OCI-LY7 (cell line): ENCODE measurements around the gene DISC1. TPM values are rescaled to one million over a fixed set of nuclear protein-coding genes. Genes with fewer than 3 reads are reported as not detected.

Source experiments
- BruUV-seq: library from RNA; stranded (reverse); fragments of 400-500 nt; replicated peaks from 2 replicates; lab custom pipeline; 2021; lab: Mats Ljungman, UMichigan
- CTCF ChIA-PET: fragments of 300-600 bp; sonication (Branson Sonifier 250); formaldehyde crosslinking; loops from one replicate; lab custom pipeline; 2022; ENCODE audit warnings: antibody characterized with exemption; ENCODE audit not compliant: unreplicated experiment; lab: Charles Lee
- POLR2A ChIA-PET: fragments of 300-600 bp; sonication (Branson Sonifier 250); formaldehyde crosslinking; loops from one replicate; lab custom pipeline; 2022; ENCODE audit warnings: antibody characterized with exemption; lab: Charles Lee
- DNase-seq: peaks from one replicate; pipeline ENCODE4 v3.0.0-alpha.2; 2015; ENCODE audit warnings: low spot score
- H2AFZ ChIP-seq: fragments of 200-600 bp; sonication (generic), shearing (Covaris generic); 2 replicates; pipeline ENCODE4 v1.6.1; 2014; ENCODE audit warnings: mild to moderate bottlenecking, antibody characterized with exemption, low read length, moderate library complexity
- H3K27ac ChIP-seq: fragments of 200-600 bp; sonication (generic); 2 replicates; pipeline ENCODE4 v1.5.1; 2014; ENCODE audit warnings: mixed run types, low read depth, mild to moderate bottlenecking, moderate library complexity, low read length, inconsistent platforms; ENCODE audit not compliant: poor library complexity, severe bottlenecking
- H3K36me3 ChIP-seq: fragments of 200-600 bp; sonication (generic); 2 replicates; pipeline ENCODE4 v1.6.1; 2014; ENCODE audit warnings: mild to moderate bottlenecking, antibody characterized with exemption, low read length, moderate library complexity, mixed read lengths; ENCODE audit not compliant: insufficient read depth
- H3K4me1 ChIP-seq: fragments of 200-600 bp; sonication (generic); 2 replicates; pipeline ENCODE4 v1.5.1; 2014; ENCODE audit warnings: mild to moderate bottlenecking, low read length; ENCODE audit not compliant: insufficient read depth, poor library complexity, severe bottlenecking
- H3K4me2 ChIP-seq: fragments of 200-600 bp; sonication (generic); 2 replicates; pipeline ENCODE4 v1.6.1; 2014; ENCODE audit warnings: mild to moderate bottlenecking, low read length
- H3K4me3 ChIP-seq: fragments of 200-600 bp; sonication (generic); 2 replicates; pipeline ENCODE4 v1.5.1; 2014; ENCODE audit warnings: mild to moderate bottlenecking, low read depth, low read length; ENCODE audit not compliant: poor library complexity, severe bottlenecking
- H3K79me2 ChIP-seq: fragments of 200-600 bp; sonication (generic); 2 replicates; pipeline ENCODE4 v1.6.1; 2016; ENCODE audit warnings: low read depth, mild to moderate bottlenecking, low read length, moderate library complexity, mixed read lengths; ENCODE audit not compliant: insufficient read depth
- H3K9me2 ChIP-seq: fragments of 200-600 bp; sonication (generic); 2 replicates; pipeline ENCODE4 v1.6.1; 2016; ENCODE audit warnings: mild to moderate bottlenecking, low read length, mixed read lengths; ENCODE audit not compliant: insufficient read depth
- H3K9me3 ChIP-seq: fragments of 200-600 bp; sonication (generic); 2 replicates; pipeline ENCODE4 v1.6.1; 2014; ENCODE audit warnings: mild to moderate bottlenecking, mixed run types, low read length, mixed read lengths
- H4K20me1 ChIP-seq: fragments of 200-600 bp; sonication (generic); 2 replicates; pipeline ENCODE4 v1.6.1; 2014; ENCODE audit warnings: mild to moderate bottlenecking, antibody characterized with exemption, low read length, moderate library complexity, mixed read lengths; ENCODE audit not compliant: insufficient read depth
- CTCF ChIP-seq: fragments of 200-600 bp; sonication (generic); conservative IDR thresholded peaks from 2 replicates; pipeline ENCODE4 v1.5.1; 2014; ENCODE audit warnings: mild to moderate bottlenecking, antibody characterized with exemption, low read length, moderate library complexity, mixed read lengths
- EZH2phosphoT487 ChIP-seq: fragments of 200-600 bp; sonication (generic); IDR thresholded peaks from 2 replicates; pipeline ENCODE4 v1.6.1; 2018; ENCODE audit warnings: low read depth, borderline replicate concordance, mild to moderate bottlenecking, mixed run types, antibody characterized with exemption, low read length, moderate library complexity, mixed read lengths
- intact Hi-C: fragments of 100-400 bp; cut with micrococcal nuclease; formaldehyde crosslinking; loops from one replicate; pipeline ENCODE4 v1.10.0; 2022; ENCODE audit not compliant: unreplicated experiment
- total RNA-seq, 2 experiments: library from RNA; depleted of rRNA in 1 of 2; stranded (reverse); fragments of >200 nt in 1 of 2; shearing (Covaris generic) in 1 of 2; gene quantifications; 2 replicates each; pipeline ENCODE4 v1.2.3, GENCODE V29; 2014 to 2022

The DISC1 gene
- total RNA-seq, 2 experiments from 2014 or later: 0.91 TPM; not detected in 1

GRCh38 chr1:231844986-231845502, 218.5 kb downstream of the DISC1 start:
- Histone ChIP-seq H3K4me1 (no peaks in the 10 kb centered on the region), H3K36me3 (no peaks in the 10 kb centered on the region), H3K27ac (no peak overlapping the region), H3K9me3 (no peaks in the 10 kb centered on the region), H3K9me2 (no peaks in the 10 kb centered on the region), H3K79me2 (no peaks in the 10 kb centered on the region), H3K4me2 (no peak overlapping the region), H4K20me1 (no peaks in the 10 kb centered on the region), H2AFZ (no peak overlapping the region), H3K4me3 (no peak overlapping the region)
- intact Hi-C loops: no loop called here
- no TSS peak for BruUV-seq
- ChIA-PET CTCF (no interaction called here), POLR2A (no interaction called here)
- peak; percentile 4 for DNase-seq
- TF ChIP-seq EZH2phosphoT487 (no peak), CTCF (no peak)

- no peak overlapping the region for H3K4me3 ChIP-seq
- no peak overlapping the region for H2AFZ ChIP-seq
- no peak overlapping the region for H3K4me2 ChIP-seq
- H3K9me3 ChIP-seq: no peaks in the 10 kb centered on the region
- CTCF ChIA-PET: no interaction called here
- no peaks in the 10 kb centered on the region for H4K20me1 ChIP-seq
- no peaks in the 10 kb centered on the region for H3K79me2 ChIP-seq
- POLR2A ChIA-PET: no interaction called here
- no peaks in the 10 kb centered on the region for H3K4me1 ChIP-seq
- no peak for TF ChIP-seq EZH2phosphoT487
- TF ChIP-seq CTCF: no peak
- H3K36me3 ChIP-seq: no peaks in the 10 kb centered on the region
- no peak overlapping the region for H3K27ac ChIP-seq
- intact Hi-C loops: no loop called here
- no peak for DNase-seq
- BruUV-seq: no TSS peak
- no peaks in the 10 kb centered on the region for H3K9me2 ChIP-seq
Observed at GRCh38 chr1:231847612-231848397, 221.2 kb downstream of the DISC1 start.

GRCh38 chr1:231849981-231850380, 223.4 kb downstream of the DISC1 start:
- POLR2A ChIA-PET: no interaction called here
- no peaks in the 10 kb centered on the region for H3K4me1 ChIP-seq
- BruUV-seq: no TSS peak
- no peak for DNase-seq
- CTCF ChIA-PET: no interaction called here
- H3K27ac ChIP-seq: no peak overlapping the region
- H4K20me1 ChIP-seq: no peaks in the 10 kb centered on the region
- no peaks in the 10 kb centered on the region for H3K9me2 ChIP-seq
- H3K79me2 ChIP-seq: no peaks in the 10 kb centered on the region
- H3K36me3 ChIP-seq: no peaks in the 10 kb centered on the region
- H3K4me2 ChIP-seq: no peak overlapping the region
- no peak for TF ChIP-seq CTCF
- no peak for TF ChIP-seq EZH2phosphoT487
- intact Hi-C loops: no loop called here
- H3K4me3 ChIP-seq: no peak overlapping the region
- no peak overlapping the region for H2AFZ ChIP-seq
- H3K9me3 ChIP-seq: no peaks in the 10 kb centered on the region
